Chondrocyte (in vitro differentiated cells): Measurements from ENCODE around the gene CRYZL1. TPM values are rescaled to one million over a fixed set of nuclear protein-coding genes. Genes with fewer than 3 reads are reported as not detected.

Experiments
- DNase-seq: peaks from one replicate; pipeline ENCODE4 v3.0.0; 2021; ENCODE audit warnings: mixed read lengths, low spot score
- H3K27ac Mint-ChIP-seq: one replicate; pipeline ENCODE4 v1.8.0; 2021; ENCODE audit warnings: mild to moderate bottlenecking, moderate library complexity, mixed read lengths; ENCODE audit not compliant: unreplicated experiment
- H3K27me3 Mint-ChIP-seq: 2 replicates; pipeline ENCODE4 v1.8.0; 2021; ENCODE audit warnings: low read depth, mixed read lengths
- H3K36me3 Mint-ChIP-seq: 2 replicates; pipeline ENCODE4 v1.8.0; 2021; ENCODE audit warnings: low read depth, mixed read lengths
- H3K4me1 Mint-ChIP-seq: 2 replicates; pipeline ENCODE4 v1.8.0; 2021; ENCODE audit warnings: low read depth, mild to moderate bottlenecking, mixed read lengths
- H3K4me3 Mint-ChIP-seq: one replicate; pipeline ENCODE4 v1.8.0; 2021; ENCODE audit warnings: mild to moderate bottlenecking, moderate library complexity, mixed read lengths; ENCODE audit not compliant: unreplicated experiment
- H3K9me3 Mint-ChIP-seq: 2 replicates; pipeline ENCODE4 v1.8.0; 2021; ENCODE audit warnings: low read depth, mixed read lengths
- CTCF ChIP-seq: fragments of 200-600 bp; sonication (generic); IDR thresholded peaks from 2 replicates; pipeline ENCODE4 v1.5.0; 2021; ENCODE audit warnings: antibody characterized with exemption, mild to moderate bottlenecking, moderate library complexity
- total RNA-seq: library from RNA; stranded (reverse); gene quantifications from 3 replicates; pipeline ENCODE4 v1.2.1, GENCODE V29; 2021

Gene CRYZL1
- total RNA-seq, 1 donor from 2014 or later, result 30.4 TPM

DNA sequence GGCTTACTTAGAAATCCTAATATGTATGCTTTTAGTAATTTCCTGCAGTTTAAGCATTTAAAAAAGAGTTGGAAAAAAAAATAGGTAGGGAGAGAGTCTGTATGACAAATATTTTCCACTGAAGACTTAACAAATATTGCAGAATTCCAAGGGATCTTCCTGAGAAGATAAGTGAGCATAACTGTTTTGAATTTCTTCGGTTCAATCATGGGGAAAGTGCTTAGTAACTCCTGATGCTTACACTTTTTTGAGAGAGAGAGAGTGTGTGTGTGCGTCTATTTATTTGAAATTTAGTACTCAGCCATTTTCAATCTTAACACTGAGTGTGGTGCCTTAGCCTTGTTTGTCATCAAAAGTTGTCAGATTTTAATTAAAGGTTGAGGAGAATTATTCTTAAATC, 80.2 kb downstream of the CRYZL1 start:
- DNase-seq, result no peak
- Mint-ChIP-seq H3K27me3 (no peaks in the 10 kb centered on the region), H3K4me3 (no peak overlapping the region), H3K4me1 (peaks cover 17% of the 10 kb centered on the region), H3K9me3 (no peaks in the 10 kb centered on the region), H3K36me3 (peaks cover 39% of the 10 kb centered on the region), H3K27ac (peak overlapping the region; percentile 34)
- no peak for TF ChIP-seq CTCF

DNA sequence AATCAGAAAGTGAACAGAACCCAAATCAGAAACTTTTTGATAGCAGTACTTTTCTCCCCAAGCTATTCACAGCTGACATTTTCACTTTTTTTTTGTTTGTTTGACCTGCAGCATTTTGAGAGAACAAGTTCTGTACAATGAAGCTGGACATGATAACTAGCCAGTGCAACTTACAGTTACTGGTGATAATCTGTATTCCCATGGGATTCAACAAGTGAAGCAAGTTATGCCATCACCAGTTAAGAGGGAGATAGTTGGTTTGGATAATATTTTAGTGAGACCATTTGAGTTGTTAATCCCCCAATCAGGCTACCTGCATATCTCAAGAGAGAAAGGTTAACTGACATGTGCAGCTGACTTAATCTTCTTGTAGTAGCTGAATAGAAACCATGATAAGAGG, 80.6 kb downstream of the CRYZL1 start:
- H3K27me3 Mint-ChIP-seq, result no peaks in the 10 kb centered on the region
- H3K4me1 Mint-ChIP-seq, result peaks cover 21% of the 10 kb centered on the region
- TF ChIP-seq CTCF, result no peak
- DNase-seq, result no peak
- H3K9me3 Mint-ChIP-seq, result no peaks in the 10 kb centered on the region
- H3K36me3 Mint-ChIP-seq, result peaks cover 42% of the 10 kb centered on the region
- no peak overlapping the region for H3K4me3 Mint-ChIP-seq
- H3K27ac Mint-ChIP-seq, result peak overlapping the region; percentile 34

GRCh38 chr21:33559813-33560212, 81.7 kb downstream of the CRYZL1 start:
- DNase-seq, result no peak
- Mint-ChIP-seq H3K27me3 (no peaks in the 10 kb centered on the region), H3K36me3 (peaks cover 47% of the 10 kb centered on the region), H3K4me3 (no peak overlapping the region), H3K27ac (no peak overlapping the region), H3K4me1 (peaks cover 30% of the 10 kb centered on the region), H3K9me3 (no peaks in the 10 kb centered on the region)
- no peak for TF ChIP-seq CTCF

DNA sequence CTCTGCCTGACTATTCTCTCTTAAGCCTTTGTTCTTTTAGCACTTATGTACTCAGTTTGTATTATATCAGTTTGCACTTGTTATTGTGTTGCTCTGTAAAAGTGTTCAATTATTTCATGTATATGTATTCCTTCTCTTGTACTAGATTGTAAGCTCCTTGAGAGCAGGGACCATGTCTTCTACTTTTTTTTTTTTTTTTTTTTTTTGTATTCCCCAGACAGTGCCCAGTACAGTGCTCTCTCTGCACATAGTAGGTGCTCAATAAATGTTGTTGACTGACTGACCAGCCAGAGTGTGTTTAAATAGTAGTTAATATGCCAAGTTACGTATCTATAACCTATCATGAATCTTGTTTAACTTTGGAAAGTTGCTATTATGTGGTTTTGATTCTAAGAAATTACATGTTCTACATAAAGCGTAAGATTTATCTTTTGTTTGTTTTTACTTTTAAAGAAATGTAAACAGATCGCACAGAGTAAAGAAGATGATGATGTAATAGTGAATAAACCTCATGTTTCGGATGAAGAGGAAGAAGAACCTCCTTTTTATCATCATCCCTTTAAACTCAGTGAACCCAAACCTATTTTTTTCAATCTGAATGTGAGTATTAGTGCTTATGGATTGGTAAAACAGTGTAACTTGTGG, 82.6 kb downstream of the CRYZL1 start:
- H3K4me3 Mint-ChIP-seq, result no peak overlapping the region
- peaks cover 36% of the 10 kb centered on the region for H3K4me1 Mint-ChIP-seq
- no peaks in the 10 kb centered on the region for H3K9me3 Mint-ChIP-seq
- no peaks in the 10 kb centered on the region for H3K27me3 Mint-ChIP-seq
- H3K36me3 Mint-ChIP-seq, result peaks cover 55% of the 10 kb centered on the region
- H3K27ac Mint-ChIP-seq, result no peak overlapping the region
- TF ChIP-seq CTCF, result no peak
- DNase-seq, result no peak

- Mint-ChIP-seq H3K36me3 (peaks cover 60% of the 10 kb centered on the region), H3K4me3 (no peak overlapping the region), H3K27ac (no peak overlapping the region), H3K27me3 (no peaks in the 10 kb centered on the region), H3K4me1 (peaks cover 34% of the 10 kb centered on the region), H3K9me3 (no peaks in the 10 kb centered on the region)
- DNase-seq, result no peak
- TF ChIP-seq CTCF, result no peak
Observed at GRCh38 chr21:33557447-33557846, 84.1 kb downstream of the CRYZL1 start.
